SH-SY5Y (cell line): ENCODE data around the gene MNAT1.

Experiments used
- GATA2 ChIP-seq: IDR thresholded peaks from 2 replicates; pipeline ENCODE4 v1.6.1; 2011; ENCODE audit warnings: mild to moderate bottlenecking, low read depth, low read length
- GATA3 ChIP-seq: IDR thresholded peaks from 2 replicates; pipeline ENCODE4 v1.6.1; 2011; ENCODE audit warnings: low read depth, mild to moderate bottlenecking, low read length, moderate library complexity

GRCh38 chr14:60956632-60957031, 222.1 kb downstream of the MNAT1 start:
- no peak for TF ChIP-seq GATA3
- no peak for TF ChIP-seq GATA2
